ENCODE measurements around the gene NHLRC4. TPM values are rescaled to one million over a fixed set of nuclear protein-coding genes. Genes with fewer than 3 reads are reported as not detected.

The NHLRC4 gene
- total and polyA plus RNA-seq, 2 of the 8 experiments (the other 6 are each of a cell fraction or from before 2014, with no cell fraction given), result 0.60 to 0.76 TPM

DNA sequence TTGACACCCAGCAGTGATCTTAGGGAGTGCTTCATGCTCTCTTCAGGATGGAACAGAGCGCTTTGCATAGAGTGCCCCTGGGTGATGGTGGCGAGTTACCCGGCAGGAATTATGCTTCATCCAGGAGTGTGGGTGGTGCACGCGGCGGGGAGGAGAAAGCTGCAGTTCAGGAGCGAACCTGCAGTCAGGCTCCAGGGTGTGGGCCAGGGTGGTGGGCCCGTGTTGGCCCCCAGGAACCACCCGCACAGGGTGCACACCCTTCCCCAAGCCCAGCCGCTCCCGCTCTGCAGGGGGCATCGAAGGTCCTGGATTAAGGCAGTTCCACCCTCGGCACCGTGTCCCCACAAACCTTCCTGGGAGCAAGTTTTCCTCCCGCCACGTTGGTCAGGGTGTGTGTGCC, 27.0 kb downstream of the NHLRC4 start:
- no peak overlapping the region for H3K9ac ChIP-seq (replicated peaks in 1 of 4; ENCODE audit: extremely low read depth in 1 of 4, low read depth in 3 of 4, low read length in 3 of 4)
- TF ChIP-seq HDAC2 (IDR thresholded peaks at IDR 0.05; ENCODE audit: borderline replicate concordance in 1 of 2, low read depth in 2 of 2, low read length in 2 of 2) (no peak), ASH2L (IDR thresholded peaks at IDR 0.05; ENCODE audit: low read length) (no peak), TBP (IDR thresholded peaks at IDR 0.05; ENCODE audit: low read depth, low read length) (no peak), GTF2F1 (IDR thresholded peaks at IDR 0.05; ENCODE audit: borderline replicate concordance, low read depth, low read length) (no peak), CREB1 (IDR thresholded peaks at IDR 0.05) (no peak), EGR1 (IDR thresholded peaks at IDR 0.05; ENCODE audit: borderline replicate concordance, low read depth, low read length) (no peak), SRF (IDR thresholded peaks at IDR 0.05; ENCODE audit: low read depth, low read length) (no peak), KDM5A (IDR thresholded peaks at IDR 0.05; ENCODE audit: low read length) (no peak), POLR2AphosphoS5 (IDR thresholded peaks at IDR 0.05; ENCODE audit: low read depth, low read length) (no peak)
- TF ChIP-seq, protein P1, sequence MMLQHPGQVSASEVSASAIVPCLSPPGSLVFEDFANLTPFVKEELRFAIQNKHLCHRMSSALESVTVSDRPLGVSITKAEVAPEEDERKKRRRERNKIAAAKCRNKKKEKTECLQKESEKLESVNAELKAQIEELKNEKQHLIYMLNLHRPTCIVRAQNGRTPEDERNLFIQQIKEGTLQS (IDR thresholded peaks at IDR 0.05; ENCODE audit: insufficient read depth, low read depth, low read length), result no peak
- TF ChIP-seq, protein P2, sequence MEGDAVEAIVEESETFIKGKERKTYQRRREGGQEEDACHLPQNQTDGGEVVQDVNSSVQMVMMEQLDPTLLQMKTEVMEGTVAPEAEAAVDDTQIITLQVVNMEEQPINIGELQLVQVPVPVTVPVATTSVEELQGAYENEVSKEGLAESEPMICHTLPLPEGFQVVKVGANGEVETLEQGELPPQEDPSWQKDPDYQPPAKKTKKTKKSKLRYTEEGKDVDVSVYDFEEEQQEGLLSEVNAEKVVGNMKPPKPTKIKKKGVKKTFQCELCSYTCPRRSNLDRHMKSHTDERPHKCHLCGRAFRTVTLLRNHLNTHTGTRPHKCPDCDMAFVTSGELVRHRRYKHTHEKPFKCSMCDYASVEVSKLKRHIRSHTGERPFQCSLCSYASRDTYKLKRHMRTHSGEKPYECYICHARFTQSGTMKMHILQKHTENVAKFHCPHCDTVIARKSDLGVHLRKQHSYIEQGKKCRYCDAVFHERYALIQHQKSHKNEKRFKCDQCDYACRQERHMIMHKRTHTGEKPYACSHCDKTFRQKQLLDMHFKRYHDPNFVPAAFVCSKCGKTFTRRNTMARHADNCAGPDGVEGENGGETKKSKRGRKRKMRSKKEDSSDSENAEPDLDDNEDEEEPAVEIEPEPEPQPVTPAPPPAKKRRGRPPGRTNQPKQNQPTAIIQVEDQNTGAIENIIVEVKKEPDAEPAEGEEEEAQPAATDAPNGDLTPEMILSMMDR (IDR thresholded peaks at IDR 0.05; ENCODE audit: control extremely low read depth in 1 of 3, insufficient read depth in 1 of 3, low read depth in 1 of 3, low read length in 3 of 3), result no peak

More for the DNA sequence above, 27.0 kb downstream of the NHLRC4 start:
- Histone ChIP-seq H4K5ac (ENCODE audit: insufficient read length, low read depth, low read length) (no peak overlapping the region), H3K4me1 (replicated peaks in 1 of 4; ENCODE audit: control insufficient read depth in 3 of 4, insufficient read depth in 4 of 4, low read length in 3 of 4) (peaks cover 0 to 8% (median 4%) of the 10 kb centered on the region in 4 experiments; a peak in 4 of 7 replicates), H4K8ac (ENCODE audit: extremely low read depth, insufficient read depth, low read length) (no peak overlapping the region; the same call in 1 of the 2 replicates), H3K56ac (replicated peaks; ENCODE audit: insufficient read length, low read depth, low read length) (no peak overlapping the region), H3K14ac (ENCODE audit: insufficient read length) (no peak overlapping the region), H2BK5ac (ENCODE audit: low read depth, low read length) (no peak overlapping the region), H2BK15ac (ENCODE audit: low read length) (no peak overlapping the region), H3K4ac (replicated peaks; ENCODE audit: insufficient read length, low read depth, low read length) (no peak overlapping the region), H3K27me3 (replicated peaks in 1 of 4; ENCODE audit: control insufficient read depth in 3 of 4, extremely low read depth in 1 of 4, insufficient read depth in 3 of 4, low read length in 3 of 4) (peaks cover 0 to 21% (median 12%) of the 10 kb centered on the region in 4 experiments; a peak in 5 of 7 replicates), H3K36me3 (ENCODE audit: control insufficient read depth in 2 of 4, insufficient read depth in 4 of 4, low read length in 3 of 4) (no peaks in the 10 kb centered on the region), H2BK12ac (ENCODE audit: low read depth, low read length) (no peak overlapping the region), H3K4me2 (ENCODE audit: insufficient read depth in 1 of 2, low read depth in 2 of 2, low read length in 2 of 2) (no peak overlapping the region), H3K18ac (ENCODE audit: extremely low read depth, low read length) (no peak overlapping the region), H3K79me1 (ENCODE audit: low read depth, low read length) (peaks cover 16% of the 10 kb centered on the region; the same call in 1 of the 2 replicates), H3K9me3 (ENCODE audit: insufficient read depth in 2 of 2, low read depth in 1 of 2, low read length in 1 of 2) (no peaks in the 10 kb centered on the region), H2BK20ac (ENCODE audit: low read length) (no peak overlapping the region), H3K4me3 (ENCODE audit: extremely low read depth in 1 of 4, insufficient read depth in 2 of 4, low read depth in 3 of 4, low read length in 4 of 4) (no peak overlapping the region), H2BK120ac (replicated peaks; ENCODE audit: low read depth, low read length) (no peak overlapping the region), H3K27ac (ENCODE audit: low read depth, low read length) (no peak overlapping the region), H3K79me2 (ENCODE audit: control insufficient read depth in 1 of 2, insufficient read depth in 2 of 2, low read length in 2 of 2) (peaks cover 0 to 16% of the 10 kb centered on the region in 2 experiments; a peak in 3 of 4 replicates), H4K20me1 (replicated peaks in 1 of 2; ENCODE audit: control insufficient read depth in 1 of 2, insufficient read depth in 2 of 2, low read length in 2 of 2) (peaks cover 20 to 35% of the 10 kb centered on the region in 2 experiments), H3K23me2 (ENCODE audit: low read depth, low read length) (peaks cover 7% of the 10 kb centered on the region), H2AK5ac (ENCODE audit: low read depth, low read length) (no peak overlapping the region), H3K23ac (ENCODE audit: insufficient read length) (no peak overlapping the region), H4K91ac (replicated peaks; ENCODE audit: insufficient read length, low read length) (no peak overlapping the region), H2AFZ (ENCODE audit: low read length) (no peak overlapping the region)
- no peak for FAIRE-seq
- CTCF ChIA-PET (ENCODE audit: partially characterized antibody), result interaction anchor here (0.8 to 4.2 kb wide), 11 partner anchors 8 to 74 kb away, joined by 3 to 22 read pairs (median 5); partner anchors contain the start of gene METTL26
- 91% methylated on average over 16 of the region's 16 CpGs; no CpG with 5 or more reads in 1 of the 2 experiments for WGBS, 2 experiments (ENCODE audit: extremely low coverage in 1 of 2, insufficient coverage in 1 of 2, insufficient read length in 1 of 2, insufficient replicate concordance in 2 of 2, low coverage in 1 of 2, low lambda C conversion rate in 2 of 2, missing lambda C conversion rate in 1 of 2)
- POLR2A ChIA-PET (ENCODE audit: partially characterized antibody), result interaction anchor here (1.6 to 2.6 kb wide), 4 partner anchors 8 to 40 kb away, joined by 4 to 8 read pairs (median 6); no protein-coding TSS in a partner anchor
- DNase-seq (ENCODE audit: low read depth in 1 of 2, low spot score in 2 of 2), result no peak

Measured in H1 (cell line).